GM23338 (cell line): ENCODE measurements around the gene CCSER2. TPM values are rescaled to one million over a fixed set of nuclear protein-coding genes. Genes with fewer than 3 reads are reported as not detected.
A peak's percentile ranks its signal among the peaks of the same experiment; 100 is the strongest.
"Not testable (repeated sequence)": the region's sequence is repeated elsewhere in the genome, so short reads cannot be mapped to it uniquely, and the experiment has no call there.

ENCODE experiments used
- ATAC-seq: fragments of 200-7000 bp; cut with Tn5 transposase; 3 replicates; pipeline ENCODE4 v1.9.1; 2020
- DNase-seq: peaks from one replicate; pipeline ENCODE4 v3.0.0-alpha.2; 2015; ENCODE audit warnings: low spot score
- H2AFZ ChIP-seq: fragments of 200-600 bp; sonication (generic); 2 replicates; pipeline ENCODE4 v1.8.0; 2016; ENCODE audit warnings: antibody characterized with exemption, mild to moderate bottlenecking, moderate library complexity
- H3F3A ChIP-seq: fragments of 200-600 bp; sonication (generic); replicated peaks from 2 replicates; pipeline ENCODE4 v1.8.0; 2017; ENCODE audit warnings: antibody characterized with exemption, mixed run types, low read depth
- H3K27ac ChIP-seq: fragments of 200-600 bp; sonication (generic); 2 replicates; pipeline ENCODE4 v1.6.1; 2016; ENCODE audit warnings: low read depth
- H3K27me3 ChIP-seq: fragments of 200-600 bp; sonication (generic); 2 replicates; pipeline ENCODE4 v1.8.0; 2016; ENCODE audit warnings: mild to moderate bottlenecking, mixed run types, moderate library complexity; ENCODE audit not compliant: insufficient read depth
- H3K36me3 ChIP-seq: fragments of 200-600 bp; sonication (generic); 2 replicates; pipeline ENCODE4 v1.8.0; 2016; ENCODE audit warnings: mild to moderate bottlenecking; ENCODE audit not compliant: insufficient read depth
- H3K4me1 ChIP-seq: fragments of 200-600 bp; sonication (generic); 2 replicates; pipeline ENCODE4 v1.8.0; 2016; ENCODE audit warnings: mild to moderate bottlenecking, moderate library complexity; ENCODE audit not compliant: insufficient read depth
- H3K4me2 ChIP-seq: fragments of 200-600 bp; sonication (generic); 2 replicates; pipeline ENCODE4 v1.7.1; 2017; ENCODE audit warnings: mixed run types
- H3K4me3 ChIP-seq: fragments of 200-600 bp; sonication (generic); 2 replicates; pipeline ENCODE4 v1.6.1; 2016; ENCODE audit warnings: mixed run types
- H3K79me2 ChIP-seq: fragments of 200-600 bp; sonication (generic); replicated peaks from 2 replicates; pipeline ENCODE4 v1.8.0; 2017; ENCODE audit warnings: mild to moderate bottlenecking; ENCODE audit not compliant: insufficient read depth
- H3K9me2 ChIP-seq: fragments of 200-600 bp; sonication (generic); 2 replicates; pipeline ENCODE4 v1.8.0; 2017; ENCODE audit not compliant: insufficient read depth
- H4K20me1 ChIP-seq: fragments of 200-600 bp; sonication (generic); replicated peaks from 2 replicates; pipeline ENCODE4 v1.8.0; 2017; ENCODE audit warnings: mild to moderate bottlenecking; ENCODE audit not compliant: insufficient read depth
- H3K27ac Mint-ChIP-seq: 2 replicates; pipeline ENCODE4 v1.8.0; 2020; ENCODE audit warnings: inconsistent platforms, mild to moderate bottlenecking, moderate library complexity, mixed read lengths
- H3K27me3 Mint-ChIP-seq: 3 replicates; pipeline ENCODE4 v1.8.0; 2022; ENCODE audit warnings: low read depth, mild to moderate bottlenecking, moderate library complexity, mixed read lengths, inconsistent platforms; ENCODE audit not compliant: insufficient read depth, poor library complexity
- H3K36me3 Mint-ChIP-seq: 3 replicates; pipeline ENCODE4 v1.8.0; 2021; ENCODE audit warnings: low read depth, mild to moderate bottlenecking, inconsistent platforms, moderate library complexity, mixed read lengths
- H3K4me1 Mint-ChIP-seq: 3 replicates; pipeline ENCODE4 v1.8.0; 2020; ENCODE audit warnings: mild to moderate bottlenecking, inconsistent platforms, mixed read lengths
- H3K4me3 Mint-ChIP-seq: 3 replicates; pipeline ENCODE4 v1.8.0; 2021; ENCODE audit warnings: moderate library complexity, mild to moderate bottlenecking, inconsistent platforms, mixed read lengths
- H3K9me3 Mint-ChIP-seq: 3 replicates; pipeline ENCODE4 v1.8.0; 2020; ENCODE audit warnings: moderate library complexity, mild to moderate bottlenecking, inconsistent platforms, mixed read lengths
- polyA plus RNA-seq: library from polyadenylated mRNA; unstranded; fragments of >200 nt; fragmentation: Nextera tagmentation; extraction: Ambion mirVana; gene quantifications from 2 replicates; pipeline ENCODE4 v1.2.1, GENCODE V29; 2016
- total RNA-seq: library from RNA; depleted of rRNA; stranded (reverse); fragments of >200 nt; shearing (Covaris generic); gene quantifications from 2 replicates; pipeline ENCODE4 v1.2.3, GENCODE V29; 2014
- TF ChIP-seq, protein P1 (sequence below), 2 experiments: fragments of 200-600 bp in 1 of 2; sonication (generic) in 1 of 2; conservative IDR thresholded peaks; 2 replicates each; pipeline versions ENCODE4 v1.5.1 to v1.6.1; 2016 to 2017; ENCODE audit warnings: antibody characterized with exemption in 2 of 2, low read depth in 2 of 2, mild to moderate bottlenecking in 2 of 2, moderate library complexity in 1 of 2
- TF ChIP-seq, protein P2 (sequence below): fragments of 250-450 bp; sonication (Bioruptor Pico); IDR thresholded peaks from 2 replicates; pipeline ENCODE4 v1.5.0; 2020; ENCODE audit warnings: mild to moderate bottlenecking, moderate library complexity

Gene CCSER2
- total and polyA plus RNA-seq, 2 experiments from 2014 or later = 30.6 to 37.2 TPM

DNA sequence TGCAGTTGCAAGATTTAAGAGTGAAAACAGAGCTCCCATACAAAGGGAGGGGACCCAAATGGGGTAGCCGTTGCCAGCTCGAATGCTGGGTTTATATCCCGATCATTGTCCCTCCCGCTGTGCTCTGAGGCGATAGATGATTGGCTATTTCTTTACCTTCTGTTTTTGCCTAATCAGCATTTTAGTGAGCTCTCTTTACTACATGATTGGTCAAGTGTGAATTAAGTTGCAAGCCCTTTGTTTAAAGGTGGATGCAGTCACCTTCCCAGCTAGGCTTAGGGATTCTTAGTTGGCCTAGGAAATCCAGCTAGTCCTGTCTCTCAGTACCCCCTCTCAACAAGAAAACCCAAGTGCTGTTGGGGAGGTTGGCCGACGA lies 197.4 kb downstream of the CCSER2 start:
- H3K27ac ChIP-seq, H3K4me3 ChIP-seq, H3K27ac Mint-ChIP-seq, H3K79me2 ChIP-seq, H3K9me2 ChIP-seq, ATAC-seq, DNase-seq, H3K36me3 ChIP-seq, H4K20me1 ChIP-seq, H2AFZ ChIP-seq, H3K27me3 ChIP-seq, H3K4me2 ChIP-seq, H3K27me3 Mint-ChIP-seq, H3F3A ChIP-seq, H3K4me3 Mint-ChIP-seq: not testable (repeated sequence)
- Mint-ChIP-seq H3K36me3 (peaks cover 20% of the 10 kb centered on the region), H3K9me3 (peaks cover 21% of the 10 kb centered on the region), H3K4me1 (peaks cover 24% of the 10 kb centered on the region)
- H3K4me1 ChIP-seq = peaks cover 19% of the 10 kb centered on the region

DNA sequence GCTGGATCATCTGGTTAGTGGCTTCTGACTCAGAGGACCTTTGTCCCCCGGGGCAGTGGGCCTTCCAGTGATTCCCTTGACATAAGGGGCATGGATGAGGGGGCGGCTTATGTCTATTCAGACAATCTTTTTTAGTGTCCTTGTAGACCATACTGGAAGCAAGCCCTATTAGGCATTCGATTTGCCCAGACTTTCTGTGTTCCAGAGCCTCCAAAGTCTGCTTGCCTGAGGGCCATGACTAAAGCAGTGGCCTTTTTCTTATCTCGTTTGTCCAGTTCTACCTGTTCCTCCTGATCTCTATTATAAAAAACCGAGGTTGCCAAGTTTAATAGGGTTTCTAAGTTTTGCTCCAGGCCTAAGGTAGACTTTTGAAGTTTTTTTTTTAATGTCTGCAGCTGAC lies 199.0 kb downstream of the CCSER2 start:
- H3K27ac Mint-ChIP-seq, H3K27ac ChIP-seq, H3K9me2 ChIP-seq, H3K4me3 Mint-ChIP-seq, H3K4me3 ChIP-seq, H3K27me3 ChIP-seq, H3K4me1 ChIP-seq, H3K36me3 ChIP-seq, H3F3A ChIP-seq, H3K27me3 Mint-ChIP-seq, H4K20me1 ChIP-seq, H3K4me2 ChIP-seq, H2AFZ ChIP-seq, ATAC-seq, H3K79me2 ChIP-seq: not testable (repeated sequence)
- Mint-ChIP-seq H3K4me1 (peaks cover 14% of the 10 kb centered on the region), H3K9me3 (peaks cover 21% of the 10 kb centered on the region), H3K36me3 (peaks cover 20% of the 10 kb centered on the region)
- DNase-seq = peak; percentile 20

DNA sequence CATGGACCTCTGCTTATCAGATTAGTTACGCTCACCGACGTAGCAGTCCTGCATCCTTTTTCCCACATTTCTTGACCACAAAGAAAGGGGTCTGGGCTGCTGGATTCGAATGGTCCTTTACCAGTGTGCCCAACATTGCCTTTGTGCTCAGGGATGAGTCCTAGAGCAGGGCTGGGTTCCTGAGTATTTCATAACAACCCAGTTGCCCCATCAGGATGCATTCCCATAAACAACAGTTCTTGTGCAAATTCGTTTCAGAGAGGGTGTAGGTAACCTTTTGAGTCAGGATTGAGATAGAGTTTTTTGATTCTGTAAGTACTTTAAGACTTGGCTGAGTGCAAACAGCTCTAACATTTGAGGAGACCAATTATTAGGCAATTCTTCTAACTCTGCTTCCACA lies 200.1 kb downstream of the CCSER2 start:
- H3K9me3 Mint-ChIP-seq = peaks cover 21% of the 10 kb centered on the region
- H3K4me1 ChIP-seq, H4K20me1 ChIP-seq, H3K36me3 ChIP-seq, H3K4me1 Mint-ChIP-seq, DNase-seq, H3K9me2 ChIP-seq, H3K79me2 ChIP-seq, H3K27ac Mint-ChIP-seq, H2AFZ ChIP-seq, H3K4me2 ChIP-seq, H3K27me3 Mint-ChIP-seq, H3K27ac ChIP-seq, H3K4me3 ChIP-seq, H3K4me3 Mint-ChIP-seq, H3F3A ChIP-seq, ATAC-seq, H3K27me3 ChIP-seq: not testable (repeated sequence)
- peaks cover 20% of the 10 kb centered on the region for H3K36me3 Mint-ChIP-seq

DNA sequence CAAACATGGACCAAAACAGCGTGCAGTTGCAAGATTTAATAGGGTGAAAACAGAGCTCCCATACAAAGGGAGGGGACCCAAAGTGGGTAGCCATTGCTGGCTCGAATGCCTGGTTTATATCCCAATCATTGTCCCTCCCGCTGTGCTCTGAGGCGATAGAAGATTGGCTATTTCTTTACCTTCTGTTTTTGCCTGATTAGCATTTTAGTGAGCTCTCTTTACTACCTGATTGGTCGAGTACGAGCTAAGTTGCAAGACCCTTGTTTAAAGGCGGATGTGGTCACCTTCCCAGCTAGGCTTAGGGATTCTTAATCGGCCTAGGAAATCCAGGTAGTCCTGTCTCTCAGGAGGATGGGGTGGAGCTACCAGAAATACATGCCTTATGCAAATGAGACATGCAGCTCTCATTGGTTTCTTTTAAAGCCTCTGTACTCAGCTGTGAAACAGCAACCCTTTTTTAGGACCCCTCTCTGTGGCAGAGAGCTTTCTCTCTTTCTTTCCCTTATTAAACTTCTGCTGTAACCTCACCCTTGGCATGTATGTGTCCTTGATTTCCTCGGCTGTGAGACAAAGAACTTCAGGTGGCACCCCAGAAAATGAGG lies 202.4 kb downstream of the CCSER2 start:
- H3K9me3 Mint-ChIP-seq = peaks cover 10% of the 10 kb centered on the region
- no peak overlapping the region for H3K27ac Mint-ChIP-seq
- no peak for DNase-seq
- no peaks in the 10 kb centered on the region for H3F3A ChIP-seq
- no peaks in the 10 kb centered on the region for H3K27me3 Mint-ChIP-seq
- ATAC-seq = no peak
- no peak overlapping the region for H3K4me3 ChIP-seq
- H3K27me3 ChIP-seq = no peaks in the 10 kb centered on the region
- H3K4me3 Mint-ChIP-seq = no peak overlapping the region
- no peaks in the 10 kb centered on the region for H3K79me2 ChIP-seq
- H3K4me1 Mint-ChIP-seq = peaks cover 7% of the 10 kb centered on the region; the same call in 2 of the 3 replicates
- H3K4me2 ChIP-seq = no peak overlapping the region
- H3K27ac ChIP-seq = no peak overlapping the region
- H3K4me1 ChIP-seq = peaks cover 9% of the 10 kb centered on the region
- no peak overlapping the region for H2AFZ ChIP-seq
- TF ChIP-seq, protein P1, sequence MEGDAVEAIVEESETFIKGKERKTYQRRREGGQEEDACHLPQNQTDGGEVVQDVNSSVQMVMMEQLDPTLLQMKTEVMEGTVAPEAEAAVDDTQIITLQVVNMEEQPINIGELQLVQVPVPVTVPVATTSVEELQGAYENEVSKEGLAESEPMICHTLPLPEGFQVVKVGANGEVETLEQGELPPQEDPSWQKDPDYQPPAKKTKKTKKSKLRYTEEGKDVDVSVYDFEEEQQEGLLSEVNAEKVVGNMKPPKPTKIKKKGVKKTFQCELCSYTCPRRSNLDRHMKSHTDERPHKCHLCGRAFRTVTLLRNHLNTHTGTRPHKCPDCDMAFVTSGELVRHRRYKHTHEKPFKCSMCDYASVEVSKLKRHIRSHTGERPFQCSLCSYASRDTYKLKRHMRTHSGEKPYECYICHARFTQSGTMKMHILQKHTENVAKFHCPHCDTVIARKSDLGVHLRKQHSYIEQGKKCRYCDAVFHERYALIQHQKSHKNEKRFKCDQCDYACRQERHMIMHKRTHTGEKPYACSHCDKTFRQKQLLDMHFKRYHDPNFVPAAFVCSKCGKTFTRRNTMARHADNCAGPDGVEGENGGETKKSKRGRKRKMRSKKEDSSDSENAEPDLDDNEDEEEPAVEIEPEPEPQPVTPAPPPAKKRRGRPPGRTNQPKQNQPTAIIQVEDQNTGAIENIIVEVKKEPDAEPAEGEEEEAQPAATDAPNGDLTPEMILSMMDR (conservative IDR thresholded peaks at IDR 0.05; ENCODE audit: low read depth in 2 of 2) = no peak
- TF ChIP-seq, protein P2, sequence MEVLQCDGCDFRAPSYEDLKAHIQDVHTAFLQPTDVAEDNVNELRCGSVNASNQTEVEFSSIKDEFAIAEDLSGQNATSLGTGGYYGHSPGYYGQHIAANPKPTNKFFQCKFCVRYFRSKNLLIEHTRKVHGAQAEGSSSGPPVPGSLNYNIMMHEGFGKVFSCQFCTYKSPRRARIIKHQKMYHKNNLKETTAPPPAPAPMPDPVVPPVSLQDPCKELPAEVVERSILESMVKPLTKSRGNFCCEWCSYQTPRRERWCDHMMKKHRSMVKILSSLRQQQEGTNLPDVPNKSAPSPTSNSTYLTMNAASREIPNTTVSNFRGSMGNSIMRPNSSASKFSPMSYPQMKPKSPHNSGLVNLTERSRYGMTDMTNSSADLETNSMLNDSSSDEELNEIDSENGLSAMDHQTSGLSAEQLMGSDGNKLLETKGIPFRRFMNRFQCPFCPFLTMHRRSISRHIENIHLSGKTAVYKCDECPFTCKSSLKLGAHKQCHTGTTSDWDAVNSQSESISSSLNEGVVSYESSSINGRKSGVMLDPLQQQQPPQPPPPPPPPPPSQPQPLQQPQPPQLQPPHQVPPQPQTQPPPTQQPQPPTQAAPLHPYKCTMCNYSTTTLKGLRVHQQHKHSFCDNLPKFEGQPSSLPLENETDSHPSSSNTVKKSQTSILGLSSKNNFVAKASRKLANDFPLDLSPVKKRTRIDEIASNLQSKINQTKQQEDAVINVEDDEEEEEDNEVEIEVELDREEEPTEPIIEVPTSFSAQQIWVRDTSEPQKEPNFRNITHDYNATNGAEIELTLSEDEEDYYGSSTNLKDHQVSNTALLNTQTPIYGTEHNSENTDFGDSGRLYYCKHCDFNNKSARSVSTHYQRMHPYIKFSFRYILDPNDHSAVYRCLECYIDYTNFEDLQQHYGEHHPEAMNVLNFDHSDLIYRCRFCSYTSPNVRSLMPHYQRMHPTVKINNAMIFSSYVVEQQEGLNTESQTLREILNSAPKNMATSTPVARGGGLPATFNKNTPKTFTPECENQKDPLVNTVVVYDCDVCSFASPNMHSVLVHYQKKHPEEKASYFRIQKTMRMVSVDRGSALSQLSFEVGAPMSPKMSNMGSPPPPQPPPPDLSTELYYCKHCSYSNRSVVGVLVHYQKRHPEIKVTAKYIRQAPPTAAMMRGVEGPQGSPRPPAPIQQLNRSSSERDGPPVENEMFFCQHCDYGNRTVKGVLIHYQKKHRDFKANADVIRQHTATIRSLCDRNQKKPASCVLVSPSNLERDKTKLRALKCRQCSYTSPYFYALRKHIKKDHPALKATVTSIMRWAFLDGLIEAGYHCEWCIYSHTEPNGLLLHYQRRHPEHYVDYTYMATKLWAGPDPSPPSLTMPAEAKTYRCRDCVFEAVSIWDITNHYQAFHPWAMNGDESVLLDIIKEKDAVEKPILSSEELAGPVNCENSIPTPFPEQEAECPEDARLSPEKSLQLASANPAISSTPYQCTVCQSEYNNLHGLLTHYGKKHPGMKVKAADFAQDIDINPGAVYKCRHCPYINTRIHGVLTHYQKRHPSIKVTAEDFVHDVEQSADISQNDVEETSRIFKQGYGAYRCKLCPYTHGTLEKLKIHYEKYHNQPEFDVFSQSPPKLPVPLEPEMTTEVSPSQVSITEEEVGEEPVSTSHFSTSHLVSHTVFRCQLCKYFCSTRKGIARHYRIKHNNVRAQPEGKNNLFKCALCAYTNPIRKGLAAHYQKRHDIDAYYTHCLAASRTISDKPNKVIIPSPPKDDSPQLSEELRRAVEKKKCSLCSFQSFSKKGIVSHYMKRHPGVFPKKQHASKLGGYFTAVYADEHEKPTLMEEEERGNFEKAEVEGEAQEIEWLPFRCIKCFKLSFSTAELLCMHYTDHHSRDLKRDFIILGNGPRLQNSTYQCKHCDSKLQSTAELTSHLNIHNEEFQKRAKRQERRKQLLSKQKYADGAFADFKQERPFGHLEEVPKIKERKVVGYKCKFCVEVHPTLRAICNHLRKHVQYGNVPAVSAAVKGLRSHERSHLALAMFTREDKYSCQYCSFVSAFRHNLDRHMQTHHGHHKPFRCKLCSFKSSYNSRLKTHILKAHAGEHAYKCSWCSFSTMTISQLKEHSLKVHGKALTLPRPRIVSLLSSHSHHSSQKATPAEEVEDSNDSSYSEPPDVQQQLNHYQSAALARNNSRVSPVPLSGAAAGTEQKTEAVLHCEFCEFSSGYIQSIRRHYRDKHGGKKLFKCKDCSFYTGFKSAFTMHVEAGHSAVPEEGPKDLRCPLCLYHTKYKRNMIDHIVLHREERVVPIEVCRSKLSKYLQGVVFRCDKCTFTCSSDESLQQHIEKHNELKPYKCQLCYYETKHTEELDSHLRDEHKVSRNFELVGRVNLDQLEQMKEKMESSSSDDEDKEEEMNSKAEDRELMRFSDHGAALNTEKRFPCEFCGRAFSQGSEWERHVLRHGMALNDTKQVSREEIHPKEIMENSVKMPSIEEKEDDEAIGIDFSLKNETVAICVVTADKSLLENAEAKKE (CRISPR knock-in tag) = no peak
- H4K20me1 ChIP-seq = no peaks in the 10 kb centered on the region
- no peaks in the 10 kb centered on the region for H3K9me2 ChIP-seq
- no peaks in the 10 kb centered on the region for H3K36me3 ChIP-seq
- H3K36me3 Mint-ChIP-seq = peaks cover 10% of the 10 kb centered on the region
